PC-3 (cell line): ENCODE data around the gene AMER2. TPM values are rescaled to one million over a fixed set of nuclear protein-coding genes. Genes with fewer than 3 reads are reported as not detected.

Experiments
- ATAC-seq: fragments of 200-7000 bp; cut with Tn5 transposase; 2 replicates; pipeline ENCODE4 v1.9.1; 2020; ENCODE audit warnings: mild to moderate bottlenecking, moderate library complexity
- BruUV-seq: library from RNA; stranded (reverse); fragments of 400-500 nt; replicated peaks from 2 replicates; lab custom pipeline; 2021; lab: Mats Ljungman, UMichigan
- CTCF ChIA-PET: fragments of 300-600 bp; sonication (Branson Sonifier 250); formaldehyde crosslinking; loops from one replicate; lab custom pipeline; 2022; ENCODE audit warnings: antibody characterized with exemption; lab: Charles Lee
- POLR2A ChIA-PET: fragments of 300-600 bp; sonication (Branson Sonifier 250); formaldehyde crosslinking; loops from one replicate; lab custom pipeline; 2022; ENCODE audit warnings: antibody characterized with exemption; ENCODE audit not compliant: unreplicated experiment; lab: Charles Lee
- DNase-seq: peaks from one replicate; pipeline ENCODE4 v3.0.0-alpha.2; 2015
- H2AFZ ChIP-seq: fragments of 300-600 bp; sonication (generic); 2 replicates; pipeline ENCODE4 v1.6.0; 2016; ENCODE audit warnings: antibody characterized with exemption, low read length
- H3F3A ChIP-seq: fragments of 300-600 bp; sonication (generic); one replicate; pipeline ENCODE4 v1.6.0; 2017; ENCODE audit warnings: antibody characterized with exemption, low read length, control low read depth, mild to moderate bottlenecking; ENCODE audit not compliant: unreplicated experiment
- H3K27ac ChIP-seq: fragments of 300-600 bp; sonication (generic); 2 replicates; pipeline ENCODE4 v1.5.1; 2016; ENCODE audit warnings: mild to moderate bottlenecking, low read length
- H3K27me3 ChIP-seq: fragments of 300-600 bp; sonication (generic); 2 replicates; pipeline ENCODE4 v1.6.1; 2016; ENCODE audit warnings: low read length, mixed read lengths
- H3K36me3 ChIP-seq: fragments of 300-600 bp; sonication (generic); 2 replicates; pipeline ENCODE4 v1.6.1; 2016; ENCODE audit warnings: low read depth, mixed run types, low read length, mixed read lengths
- H3K4me1 ChIP-seq: fragments of 300-600 bp; sonication (generic); 2 replicates; pipeline ENCODE4 v1.5.1; 2016; ENCODE audit warnings: low read length; ENCODE audit not compliant: insufficient read depth
- H3K4me2 ChIP-seq: fragments of 300-600 bp; sonication (generic); 2 replicates; pipeline ENCODE4 v1.6.0; 2016; ENCODE audit warnings: low read length
- H3K4me3 ChIP-seq: fragments of 300-600 bp; sonication (generic); 2 replicates; pipeline ENCODE4 v1.5.1; 2016; ENCODE audit warnings: mild to moderate bottlenecking, low read length, mixed read lengths
- H3K79me2 ChIP-seq: fragments of 300-600 bp; sonication (generic); 2 replicates; pipeline ENCODE4 v1.6.1; 2017; ENCODE audit warnings: low read length, mixed read lengths
- H3K9ac ChIP-seq: fragments of 300-600 bp; sonication (generic); 2 replicates; pipeline ENCODE4 v1.6.0; 2016; ENCODE audit warnings: mild to moderate bottlenecking, low read length
- H3K9me2 ChIP-seq: fragments of 300-600 bp; sonication (generic); replicated peaks from 2 replicates; pipeline ENCODE4 v1.6.1; 2016; ENCODE audit warnings: mixed run types, low read length, mixed read lengths
- H3K9me3 ChIP-seq: fragments of 300-600 bp; sonication (generic); 2 replicates; pipeline ENCODE4 v1.6.1; 2016; ENCODE audit warnings: low read length, mixed read lengths
- H4K20me1 ChIP-seq: fragments of 300-600 bp; sonication (generic); 2 replicates; pipeline ENCODE4 v1.6.1; 2016; ENCODE audit warnings: low read length, mixed read lengths
- CTCF ChIP-seq: fragments of 300-600 bp; sonication (generic); conservative IDR thresholded peaks from 2 replicates; pipeline ENCODE4 v1.5.1; 2017; ENCODE audit warnings: antibody characterized with exemption, low read depth, mild to moderate bottlenecking, low read length
- EZH2 ChIP-seq: fragments of 300-600 bp; sonication (generic); IDR thresholded peaks from one replicate; pipeline ENCODE4 v1.6.1; 2017; ENCODE audit warnings: antibody characterized with exemption, mild to moderate bottlenecking, low read length; ENCODE audit not compliant: unreplicated experiment
- EZH2phosphoT487 ChIP-seq: fragments of 300-600 bp; sonication (generic); IDR thresholded peaks from 2 replicates; pipeline ENCODE4 v1.6.1; 2018; ENCODE audit warnings: mild to moderate bottlenecking, antibody characterized with exemption, low read length, borderline replicate concordance
- intact Hi-C: fragments of 100-400 bp; cut with micrococcal nuclease; formaldehyde crosslinking; loops from 2 replicates; pipeline ENCODE4 v1.9.0; 2023
- total RNA-seq: library from RNA; depleted of rRNA; stranded (reverse); fragments of >200 nt; gene quantifications from 2 replicates; pipeline ENCODE4 v1.2.3, GENCODE V29; 2014

Gene AMER2
- total RNA-seq, 1 experiment from 2014 or later, result not detected

GRCh38 chr13:25136880-25137787 lies 35.0 kb downstream of the AMER2 start:
- Histone ChIP-seq H3K9ac (no peak overlapping the region), H3K4me3 (no peak overlapping the region), H2AFZ (no peak overlapping the region), H3K9me3 (no peaks in the 10 kb centered on the region), H3K27me3 (peaks cover 59% of the 10 kb centered on the region), H3K27ac (no peak overlapping the region), H3K36me3 (no peaks in the 10 kb centered on the region), H3K4me2 (no peak overlapping the region), H4K20me1 (no peaks in the 10 kb centered on the region), H3K9me2 (no peaks in the 10 kb centered on the region), H3K79me2 (no peaks in the 10 kb centered on the region), H3F3A (no peaks in the 10 kb centered on the region), H3K4me1 (no peaks in the 10 kb centered on the region)
- POLR2A ChIA-PET, result no interaction called here
- BruUV-seq, result no TSS peak
- CTCF ChIA-PET, result no interaction called here
- ATAC-seq (no peak), DNase-seq (no peak)
- TF ChIP-seq EZH2 (no peak), CTCF (no peak), EZH2phosphoT487 (no peak)
- intact Hi-C loops, result no loop called here

GRCh38 chr13:25135896-25136295 lies 36.2 kb downstream of the AMER2 start:
- no peak for ATAC-seq
- TF ChIP-seq EZH2phosphoT487 (no peak), CTCF (no peak), EZH2 (no peak)
- ChIA-PET CTCF (no interaction called here), POLR2A (no interaction called here)
- Histone ChIP-seq H4K20me1 (no peaks in the 10 kb centered on the region), H3K4me3 (no peak overlapping the region), H3K9ac (no peak overlapping the region), H3K27ac (no peak overlapping the region), H3F3A (no peaks in the 10 kb centered on the region), H3K4me1 (no peaks in the 10 kb centered on the region), H3K9me2 (no peaks in the 10 kb centered on the region), H3K36me3 (no peaks in the 10 kb centered on the region), H3K27me3 (peaks cover 55% of the 10 kb centered on the region), H3K4me2 (no peak overlapping the region), H3K79me2 (no peaks in the 10 kb centered on the region), H2AFZ (no peak overlapping the region), H3K9me3 (no peaks in the 10 kb centered on the region)
- BruUV-seq, result no TSS peak
- DNase-seq, result no peak
- intact Hi-C loops, result no loop called here

- Histone ChIP-seq H3K27ac (no peak overlapping the region), H3K36me3 (no peaks in the 10 kb centered on the region), H3K9ac (no peak overlapping the region), H3F3A (no peaks in the 10 kb centered on the region), H2AFZ (no peak overlapping the region), H3K4me1 (no peaks in the 10 kb centered on the region), H3K4me2 (no peak overlapping the region), H3K9me3 (no peaks in the 10 kb centered on the region), H3K79me2 (no peaks in the 10 kb centered on the region), H3K9me2 (no peaks in the 10 kb centered on the region), H4K20me1 (no peaks in the 10 kb centered on the region), H3K4me3 (no peak overlapping the region), H3K27me3 (peaks cover 33% of the 10 kb centered on the region)
- BruUV-seq, result no TSS peak
- TF ChIP-seq EZH2, result no peak
- no peak for TF ChIP-seq CTCF
- no peak for TF ChIP-seq EZH2phosphoT487
- ChIA-PET CTCF (no interaction called here), POLR2A (no interaction called here)
- ATAC-seq (no peak), DNase-seq (no peak)
- intact Hi-C loops, result no loop called here
Observed at GRCh38 chr13:25132751-25133390, 39.2 kb downstream of the AMER2 start.
